ENCODE data around the gene NTN4.
"Not testable (repeated sequence)": the region's sequence is repeated elsewhere in the genome, so short reads cannot be mapped to it uniquely, and the experiment has no call there.

NTN4 gene

GRCh38 chr12:95740751-95741150 is 49.8 kb downstream of the NTN4 start:
- no peaks in the 10 kb centered on the region for H3K36me3 ChIP-seq (ENCODE audit: insufficient read depth, low read length)
- H3K4me1 ChIP-seq (ENCODE audit: insufficient read depth, low read length), result no peaks in the 10 kb centered on the region
- no peaks in the 10 kb centered on the region for H3K27me3 ChIP-seq (ENCODE audit: control insufficient read depth in 1 of 2, insufficient read depth in 2 of 2, low read length in 2 of 2)
- H3K27ac ChIP-seq (ENCODE audit: low read depth, low read length), result no peak overlapping the region
- H3K9ac ChIP-seq (ENCODE audit: low read length), result no peak overlapping the region
- no peaks in the 10 kb centered on the region for H3K9me3 ChIP-seq (ENCODE audit: low read length)
- H3K4me3 ChIP-seq (ENCODE audit: low read depth in 1 of 2, low read length in 2 of 2), result no peak overlapping the region

- Histone ChIP-seq H3K4me3 (ENCODE audit: low read depth in 1 of 2, low read length in 2 of 2) (no peak overlapping the region), H3K27ac (ENCODE audit: low read depth, low read length) (no peak overlapping the region), H3K9me3 (ENCODE audit: low read length) (no peaks in the 10 kb centered on the region), H3K4me1 (ENCODE audit: insufficient read depth, low read length) (no peaks in the 10 kb centered on the region), H3K9ac (ENCODE audit: low read length) (no peak overlapping the region), H3K36me3 (ENCODE audit: insufficient read depth, low read length) (no peaks in the 10 kb centered on the region), H3K27me3 (ENCODE audit: control insufficient read depth in 1 of 2, insufficient read depth in 2 of 2, low read length in 2 of 2) (no peaks in the 10 kb centered on the region)
Observed at GRCh38 chr12:95739561-95740313, 50.8 kb downstream of the NTN4 start.

- Histone ChIP-seq H3K4me3 (ENCODE audit: low read depth in 1 of 2, low read length in 2 of 2) (no peak overlapping the region), H3K36me3 (ENCODE audit: insufficient read depth, low read length) (no peaks in the 10 kb centered on the region), H3K4me1 (ENCODE audit: insufficient read depth, low read length) (peaks cover 5% of the 10 kb centered on the region), H3K9me3 (ENCODE audit: low read length) (no peaks in the 10 kb centered on the region), H3K27ac (ENCODE audit: low read depth, low read length) (no peak overlapping the region), H3K9ac (ENCODE audit: low read length) (no peak overlapping the region), H3K27me3 (ENCODE audit: control insufficient read depth in 1 of 2, insufficient read depth in 2 of 2, low read length in 2 of 2) (no peaks in the 10 kb centered on the region)
Observed at GRCh38 chr12:95738024-95738611, 52.4 kb downstream of the NTN4 start.

- H3K27ac ChIP-seq (ENCODE audit: low read depth, low read length), result no peak overlapping the region
- H3K27me3 ChIP-seq (ENCODE audit: control insufficient read depth in 1 of 2, insufficient read depth in 2 of 2, low read length in 2 of 2), result no peaks in the 10 kb centered on the region
- no peak overlapping the region for H3K4me3 ChIP-seq (ENCODE audit: low read depth in 1 of 2, low read length in 2 of 2)
- H3K4me1 ChIP-seq (ENCODE audit: insufficient read depth, low read length), result peaks cover 10% of the 10 kb centered on the region
- no peak overlapping the region for H3K9ac ChIP-seq (ENCODE audit: low read length)
- no peaks in the 10 kb centered on the region for H3K9me3 ChIP-seq (ENCODE audit: low read length)
- no peaks in the 10 kb centered on the region for H3K36me3 ChIP-seq (ENCODE audit: insufficient read depth, low read length)
Observed at GRCh38 chr12:95736631-95737030, 53.9 kb downstream of the NTN4 start.

DNA sequence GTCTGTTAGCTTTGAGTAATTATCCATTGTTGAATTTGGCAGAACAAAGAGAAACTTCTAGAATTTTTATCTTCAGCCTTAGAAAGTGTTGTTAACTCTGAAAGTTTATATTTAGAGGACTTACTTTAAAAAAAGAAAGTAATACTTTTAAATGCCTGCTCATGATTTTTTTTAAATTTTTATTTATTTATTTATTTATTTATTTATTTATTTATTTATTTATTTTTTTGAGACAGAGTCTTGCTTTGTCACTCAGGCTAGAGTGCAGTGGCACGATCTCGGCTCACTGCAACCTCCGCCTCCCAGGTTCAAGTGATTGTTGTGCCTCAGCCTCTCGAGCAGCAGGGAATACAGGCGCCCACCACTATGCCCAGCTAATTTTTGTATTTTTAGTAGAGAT is 54.8 kb downstream of the NTN4 start:
- H3K36me3 ChIP-seq (ENCODE audit: insufficient read depth, low read length); H3K27ac ChIP-seq (ENCODE audit: low read depth, low read length); H3K4me3 ChIP-seq (ENCODE audit: low read depth in 1 of 2, low read length in 2 of 2); H3K9me3 ChIP-seq (ENCODE audit: low read length); H3K27me3 ChIP-seq (ENCODE audit: control insufficient read depth in 1 of 2, insufficient read depth in 2 of 2, low read length in 2 of 2); H3K9ac ChIP-seq (ENCODE audit: low read length): not testable (repeated sequence)
- peaks cover 10% of the 10 kb centered on the region for H3K4me1 ChIP-seq (ENCODE audit: insufficient read depth, low read length)

- peaks cover 10% of the 10 kb centered on the region for H3K4me1 ChIP-seq (ENCODE audit: insufficient read depth, low read length)
- H3K9ac ChIP-seq (ENCODE audit: low read length), result no peak overlapping the region
- H3K36me3 ChIP-seq (ENCODE audit: insufficient read depth, low read length), result no peaks in the 10 kb centered on the region
- H3K4me3 ChIP-seq (ENCODE audit: low read depth in 1 of 2, low read length in 2 of 2), result no peak overlapping the region
- no peaks in the 10 kb centered on the region for H3K9me3 ChIP-seq (ENCODE audit: low read length)
- no peaks in the 10 kb centered on the region for H3K27me3 ChIP-seq (ENCODE audit: control insufficient read depth in 1 of 2, insufficient read depth in 2 of 2, low read length in 2 of 2)
- peak overlapping the region; percentile 27 for H3K27ac ChIP-seq (ENCODE audit: low read depth, low read length)
Observed at GRCh38 chr12:95733141-95733825, 57.3 kb downstream of the NTN4 start.

DNA sequence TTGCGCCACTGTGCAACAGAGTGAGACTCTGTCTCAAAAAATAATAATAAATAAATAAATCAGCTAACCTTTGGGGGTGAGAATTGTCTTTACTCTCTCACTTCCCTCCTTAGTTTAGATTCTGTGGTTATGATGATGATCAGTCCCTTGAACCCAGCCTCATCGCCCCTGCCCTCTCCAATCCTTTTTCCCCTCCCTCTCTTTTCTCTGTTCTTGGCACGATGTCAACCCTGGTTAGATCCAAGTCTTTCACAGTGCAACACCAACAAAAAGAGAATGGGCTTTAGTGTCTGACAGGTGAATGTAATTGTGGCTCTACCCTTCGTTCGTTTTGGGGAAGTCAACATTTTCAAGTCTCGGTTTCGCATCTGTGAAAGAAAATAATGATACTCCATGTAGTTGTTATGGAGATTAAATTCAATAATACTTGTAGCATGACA is 59.0 kb downstream of the NTN4 start:
- Histone ChIP-seq H3K27ac (ENCODE audit: low read depth, low read length) (no peak overlapping the region), H3K4me1 (ENCODE audit: insufficient read depth, low read length) (peaks cover 10% of the 10 kb centered on the region), H3K9ac (ENCODE audit: low read length) (no peak overlapping the region), H3K4me3 (ENCODE audit: low read depth in 1 of 2, low read length in 2 of 2) (no peak overlapping the region), H3K9me3 (ENCODE audit: low read length) (no peaks in the 10 kb centered on the region), H3K27me3 (ENCODE audit: control insufficient read depth in 1 of 2, insufficient read depth in 2 of 2, low read length in 2 of 2) (no peaks in the 10 kb centered on the region), H3K36me3 (ENCODE audit: insufficient read depth, low read length) (no peaks in the 10 kb centered on the region)

GRCh38 chr12:95730457-95730856 is 60.1 kb downstream of the NTN4 start:
- H3K4me1 ChIP-seq (ENCODE audit: insufficient read depth, low read length), result peaks cover 10% of the 10 kb centered on the region
- H3K9me3 ChIP-seq (ENCODE audit: low read length), result no peaks in the 10 kb centered on the region
- no peak overlapping the region for H3K27ac ChIP-seq (ENCODE audit: low read depth, low read length)
- no peaks in the 10 kb centered on the region for H3K27me3 ChIP-seq (ENCODE audit: control insufficient read depth in 1 of 2, insufficient read depth in 2 of 2, low read length in 2 of 2)
- H3K4me3 ChIP-seq (ENCODE audit: low read depth in 1 of 2, low read length in 2 of 2), result no peak overlapping the region
- no peaks in the 10 kb centered on the region for H3K36me3 ChIP-seq (ENCODE audit: insufficient read depth, low read length)
- H3K9ac ChIP-seq (ENCODE audit: low read length), result no peak overlapping the region

DNA sequence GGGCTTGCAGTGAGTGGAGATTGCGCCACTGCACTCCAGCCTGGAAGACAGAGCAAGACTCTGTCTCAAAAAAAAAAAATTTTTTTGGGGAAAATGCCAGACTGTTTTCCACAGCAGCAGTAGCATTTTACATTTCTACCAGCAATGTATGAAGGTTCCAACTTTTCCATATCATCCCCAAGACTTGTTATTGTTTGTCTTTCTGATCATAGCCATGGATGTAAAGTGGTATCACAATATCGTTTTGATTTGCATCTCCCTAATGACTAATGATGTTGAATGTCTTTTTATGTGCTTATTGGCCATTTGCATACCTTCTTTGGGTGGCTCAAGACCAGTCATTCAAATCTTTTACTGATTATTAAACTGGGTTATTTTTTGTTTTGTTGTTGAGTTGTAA is 63.7 kb downstream of the NTN4 start:
- no peak overlapping the region for H3K9ac ChIP-seq (ENCODE audit: low read length)
- no peaks in the 10 kb centered on the region for H3K36me3 ChIP-seq (ENCODE audit: insufficient read depth, low read length)
- no peaks in the 10 kb centered on the region for H3K27me3 ChIP-seq (ENCODE audit: control insufficient read depth in 1 of 2, insufficient read depth in 2 of 2, low read length in 2 of 2)
- no peak overlapping the region for H3K4me3 ChIP-seq (ENCODE audit: low read depth in 1 of 2, low read length in 2 of 2)
- no peaks in the 10 kb centered on the region for H3K9me3 ChIP-seq (ENCODE audit: low read length)
- no peaks in the 10 kb centered on the region for H3K4me1 ChIP-seq (ENCODE audit: insufficient read depth, low read length)
- no peak overlapping the region for H3K27ac ChIP-seq (ENCODE audit: low read depth, low read length)

GRCh38 chr12:95724767-95725166 is 65.8 kb downstream of the NTN4 start:
- no peak overlapping the region for H3K27ac ChIP-seq (ENCODE audit: low read depth, low read length)
- H3K4me1 ChIP-seq (ENCODE audit: insufficient read depth, low read length), result no peaks in the 10 kb centered on the region
- no peaks in the 10 kb centered on the region for H3K27me3 ChIP-seq (ENCODE audit: control insufficient read depth in 1 of 2, insufficient read depth in 2 of 2, low read length in 2 of 2)
- no peaks in the 10 kb centered on the region for H3K36me3 ChIP-seq (ENCODE audit: insufficient read depth, low read length)
- H3K9me3 ChIP-seq (ENCODE audit: low read length), result no peaks in the 10 kb centered on the region
- H3K4me3 ChIP-seq (ENCODE audit: low read depth in 1 of 2, low read length in 2 of 2), result no peak overlapping the region
- H3K9ac ChIP-seq (ENCODE audit: low read length), result no peak overlapping the region

GRCh38 chr12:95723693-95724384 is 66.7 kb downstream of the NTN4 start:
- no peaks in the 10 kb centered on the region for H3K4me1 ChIP-seq (ENCODE audit: insufficient read depth, low read length)
- H3K27ac ChIP-seq (ENCODE audit: low read depth, low read length), result no peak overlapping the region
- no peak overlapping the region for H3K9ac ChIP-seq (ENCODE audit: low read length)
- no peaks in the 10 kb centered on the region for H3K9me3 ChIP-seq (ENCODE audit: low read length)
- no peak overlapping the region for H3K4me3 ChIP-seq (ENCODE audit: low read depth in 1 of 2, low read length in 2 of 2)
- H3K27me3 ChIP-seq (ENCODE audit: control insufficient read depth in 1 of 2, insufficient read depth in 2 of 2, low read length in 2 of 2), result no peaks in the 10 kb centered on the region
- no peaks in the 10 kb centered on the region for H3K36me3 ChIP-seq (ENCODE audit: insufficient read depth, low read length)

All from muscle layer of colon (tissue), 2 donors.